Peyer's patch (tissue), 4 donors: ENCODE measurements around the gene ATP12A. TPM values are rescaled to one million over a fixed set of nuclear protein-coding genes. Genes with fewer than 3 reads are reported as not detected.

Source experiments
- DNase-seq, 3 donors: peaks; one replicate each; pipeline ENCODE4 v3.0.0-alpha.2; 2017 to 2019
- H3K27ac ChIP-seq, 4 donors: fragments of 200-600 bp; sonication (generic); one replicate each; pipeline ENCODE4 v1.5.1; 2016 to 2019
- H3K27me3 ChIP-seq, 2 donors: fragments of 200-600 bp; sonication (generic); one replicate each; pipeline ENCODE4 v1.5.1; 2019
- H3K36me3 ChIP-seq, 3 donors: fragments of 200-600 bp; sonication (generic); one replicate each; pipeline ENCODE4 v1.5.1; 2016 to 2019
- H3K4me1 ChIP-seq, 4 donors: fragments of 200-600 bp; sonication (generic); one replicate each; pipeline ENCODE4 v1.5.1; 2016 to 2019
- H3K4me3 ChIP-seq, 4 donors: fragments of 200-600 bp; sonication (generic); 1 replicate in 3 of 4; 2 replicates in 1 of 4; pipeline ENCODE4 v1.5.1; 2016 to 2019; ENCODE audit warnings: mild to moderate bottlenecking in 1 of 4
- H3K9me3 ChIP-seq, 4 donors: fragments of 200-600 bp; sonication (generic); one replicate each; pipeline ENCODE4 v1.5.1; 2016 to 2019; ENCODE audit warnings: mild to moderate bottlenecking in 1 of 4
- CTCF ChIP-seq, 6 experiments: fragments of 450-650 bp in 4 of 6; fragments of 200-600 bp in 2 of 6; sonication (generic) in 1 of 6; IDR thresholded peaks; one replicate each; pipeline ENCODE4 v1.5.1; 2017 to 2019; ENCODE audit warnings: antibody characterized with exemption in 6 of 6, mild to moderate bottlenecking in 3 of 6, moderate library complexity in 1 of 6
- POLR2A ChIP-seq, 2 donors: fragments of 450-650 bp; IDR thresholded peaks; one replicate each; pipeline ENCODE4 v1.5.1; 2017; ENCODE audit warnings: antibody characterized with exemption in 2 of 2, mild to moderate bottlenecking in 2 of 2, moderate library complexity in 2 of 2
- total RNA-seq, 4 donors: library from RNA; depleted of rRNA; stranded (reverse); fragments of >200 nt; gene quantifications; one replicate each; pipeline ENCODE4 v1.1.0, GENCODE V29; 2016

ATP12A gene
- total RNA-seq, 4 donors from 2014 or later: not detected

- no peak for TF ChIP-seq POLR2A (IDR thresholded peaks at IDR 0.05)
- TF ChIP-seq CTCF (IDR thresholded peaks at IDR 0.05): peak; percentile 35 to 84 (median 60)
- H3K27me3 ChIP-seq: peaks cover 0 to 13% of the 10 kb centered on the region in 2 donors
- DNase-seq: peak; percentile 73 to 86 (median 77)
- no peak overlapping the region for H3K27ac ChIP-seq
- H3K4me1 ChIP-seq: peaks cover 2 to 17% (median 8%) of the 10 kb centered on the region in 4 donors
- H3K4me3 ChIP-seq: no peak overlapping the region
- no peaks in the 10 kb centered on the region for H3K9me3 ChIP-seq
- no peaks in the 10 kb centered on the region for H3K36me3 ChIP-seq
Observed at GRCh38 chr13:24683838-24684599, 3.8 kb downstream of the ATP12A start.

- H3K36me3 ChIP-seq: no peaks in the 10 kb centered on the region
- peaks cover 2 to 17% (median 8%) of the 10 kb centered on the region in 4 donors for H3K4me1 ChIP-seq
- H3K27ac ChIP-seq: no peak overlapping the region
- no peak overlapping the region for H3K4me3 ChIP-seq
- no peaks in the 10 kb centered on the region for H3K9me3 ChIP-seq
- no peak for TF ChIP-seq POLR2A (IDR thresholded peaks at IDR 0.05)
- no peak for TF ChIP-seq CTCF (IDR thresholded peaks at IDR 0.05)
- peak in 1 of 3 donors; percentile 35 for DNase-seq
- peaks cover 0 to 13% of the 10 kb centered on the region in 2 donors for H3K27me3 ChIP-seq
Observed at GRCh38 chr13:24684600-24684998, 4.4 kb downstream of the ATP12A start.

DNA sequence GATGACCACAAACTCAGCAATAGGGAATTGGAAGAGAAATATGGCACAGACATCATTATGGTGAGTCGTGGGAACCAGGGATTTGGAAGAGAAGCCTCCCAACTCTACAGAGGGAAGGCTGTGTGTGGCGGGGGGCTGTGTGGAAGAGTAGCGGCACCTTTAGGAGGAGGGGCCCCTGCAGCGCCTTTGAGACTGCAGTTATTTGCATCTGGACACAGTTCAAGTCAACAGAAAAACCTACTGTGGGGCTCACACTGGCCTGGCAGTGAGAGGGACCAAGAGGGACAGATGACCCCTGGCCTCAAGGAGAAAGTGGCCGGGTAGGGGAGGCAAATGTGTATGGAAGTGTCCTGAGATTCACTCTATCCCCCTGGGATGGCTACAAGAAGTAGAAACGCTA is 5.1 kb downstream of the ATP12A start:
- TF ChIP-seq CTCF (IDR thresholded peaks at IDR 0.05) (no peak), POLR2A (IDR thresholded peaks at IDR 0.05) (no peak)
- Histone ChIP-seq H3K4me1 (peaks cover 2 to 11% (median 4%) of the 10 kb centered on the region in 4 donors), H3K36me3 (no peaks in the 10 kb centered on the region), H3K9me3 (no peaks in the 10 kb centered on the region), H3K27ac (no peak overlapping the region), H3K27me3 (peaks cover 0 to 6% of the 10 kb centered on the region in 2 donors), H3K4me3 (no peak overlapping the region)
- no peak for DNase-seq

DNA sequence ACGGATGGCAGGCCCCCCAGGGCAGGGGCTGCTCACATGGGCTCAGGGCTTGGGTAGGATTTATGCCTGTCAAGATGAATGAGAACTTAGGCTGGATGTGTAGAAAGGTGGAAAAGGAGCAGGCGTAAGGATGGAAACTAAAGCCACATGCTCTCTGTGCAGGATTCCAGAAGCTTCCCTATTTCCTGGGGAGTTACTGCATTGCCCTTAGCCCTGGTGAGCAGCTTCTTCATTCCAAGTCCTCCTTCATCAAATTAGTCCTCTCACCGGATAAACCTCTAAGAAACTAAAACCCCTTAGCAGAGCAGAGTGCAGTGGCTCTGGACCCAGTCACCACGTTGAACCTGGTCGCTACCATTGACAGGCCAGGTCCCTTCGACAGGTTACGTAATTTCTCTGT is 7.4 kb downstream of the ATP12A start:
- no peak overlapping the region for H3K27ac ChIP-seq

GRCh38 chr13:24688111-24688510 is 7.9 kb downstream of the ATP12A start:
- no peaks in the 10 kb centered on the region for H3K27me3 ChIP-seq
- no peak overlapping the region for H3K4me3 ChIP-seq
- TF ChIP-seq POLR2A (IDR thresholded peaks at IDR 0.05): no peak
- TF ChIP-seq CTCF (IDR thresholded peaks at IDR 0.05): no peak

More for the DNA sequence above, 7.4 kb downstream of the ATP12A start:
- no peak overlapping the region for H3K4me3 ChIP-seq
- no peak for DNase-seq
- no peaks in the 10 kb centered on the region for H3K27me3 ChIP-seq
- no peaks in the 10 kb centered on the region for H3K9me3 ChIP-seq
- peaks cover 0 to 4% (median 0%) of the 10 kb centered on the region in 4 donors for H3K4me1 ChIP-seq
- no peak for TF ChIP-seq POLR2A (IDR thresholded peaks at IDR 0.05)
- no peak for TF ChIP-seq CTCF (IDR thresholded peaks at IDR 0.05)
- no peaks in the 10 kb centered on the region for H3K36me3 ChIP-seq

More at GRCh38 chr13:24688111-24688510, 7.9 kb downstream of the ATP12A start:
- Histone ChIP-seq H3K9me3 (no peaks in the 10 kb centered on the region), H3K4me1 (peaks cover 0 to 4% (median 0%) of the 10 kb centered on the region in 4 donors), H3K36me3 (no peaks in the 10 kb centered on the region), H3K27ac (no peak overlapping the region)
- no peak for DNase-seq
